Measurements from ENCODE around the gene PIK3AP1. TPM values are rescaled to one million over a fixed set of nuclear protein-coding genes. Genes with fewer than 3 reads are reported as not detected.

PIK3AP1 gene
- total RNA-seq, 1 experiment from 2014 or later, result 1.7 TPM

DNA sequence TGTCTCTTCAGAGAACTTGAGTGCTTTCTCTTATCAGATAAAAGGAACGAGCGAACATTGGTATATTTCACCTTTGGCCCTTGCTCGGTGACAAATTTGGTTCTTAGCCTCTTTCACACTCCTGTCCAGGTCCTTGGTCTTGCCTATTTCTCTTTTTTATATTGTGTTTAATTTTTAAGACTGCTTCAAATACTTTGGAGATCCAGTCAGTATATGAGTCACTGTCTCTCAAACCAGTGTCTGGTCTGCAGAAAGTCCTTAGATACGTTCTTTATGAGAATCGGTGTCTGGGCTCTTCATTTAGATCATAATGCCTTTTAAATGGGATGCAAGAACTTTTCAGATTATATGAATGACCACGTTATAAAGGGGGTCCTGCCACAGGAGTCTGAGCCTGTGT lies 55.0 kb downstream of the PIK3AP1 start:
- Histone ChIP-seq H2AK5ac (ENCODE audit: insufficient read length, low read length) (no peak overlapping the region), H3K79me1 (ENCODE audit: insufficient read depth, low read depth, low read length, poor library complexity, severe bottlenecking) (no peaks in the 10 kb centered on the region), H3K9ac (ENCODE audit: extremely low read depth, insufficient read length, low read length) (no peak overlapping the region), H3K4me2 (ENCODE audit: insufficient read depth, insufficient read length, low read length) (no peak overlapping the region), H3K56ac (ENCODE audit: insufficient read length, low read depth, low read length) (no peak overlapping the region), H4K20me1 (ENCODE audit: control insufficient read depth, insufficient read depth, insufficient read length) (no peaks in the 10 kb centered on the region), H3K9me3 (ENCODE audit: control insufficient read depth, low read depth, low read length) (no peaks in the 10 kb centered on the region), H3K4me1 (ENCODE audit: insufficient read depth, low read length) (no peaks in the 10 kb centered on the region), H2AFZ (ENCODE audit: low read length) (no peak overlapping the region), H4K5ac (ENCODE audit: insufficient read length, low read depth, low read length) (no peak overlapping the region), H3K27me3 (ENCODE audit: insufficient read depth, low read length) (no peaks in the 10 kb centered on the region), H2BK20ac (ENCODE audit: low read depth, low read length, poor library complexity, severe bottlenecking) (no peak overlapping the region), H4K8ac (replicated peaks; ENCODE audit: insufficient read length, low read depth, low read length) (no peak overlapping the region), H3K14ac (ENCODE audit: insufficient read depth, low read length) (no peak overlapping the region), H2BK120ac (ENCODE audit: low read depth, low read length, poor library complexity, severe bottlenecking) (no peak overlapping the region), H3K23ac (ENCODE audit: insufficient read length, low read depth, low read length) (no peak overlapping the region), H4K91ac (ENCODE audit: insufficient read length, low read depth, low read length) (no peak overlapping the region), H2BK5ac (ENCODE audit: insufficient read length, low read length) (no peak overlapping the region), H3K4ac (ENCODE audit: low read depth, low read length) (no peak overlapping the region), H3T11ph (ENCODE audit: low read length) (no peak overlapping the region), H2BK15ac (ENCODE audit: low read depth, low read length) (no peak overlapping the region), H3K79me2 (ENCODE audit: insufficient read depth, low read length) (no peaks in the 10 kb centered on the region), H3K23me2 (ENCODE audit: insufficient read length, low read depth, low read length, poor library complexity, severe bottlenecking) (no peaks in the 10 kb centered on the region), H2BK12ac (ENCODE audit: insufficient read length, low read depth, low read length) (no peak overlapping the region), H3K27ac (ENCODE audit: insufficient read length, low read depth, low read length) (no peak overlapping the region), H3K18ac (ENCODE audit: insufficient read length, low read depth, low read length) (no peak overlapping the region)
- DNase-seq, result no peak
- TF ChIP-seq, protein P1, sequence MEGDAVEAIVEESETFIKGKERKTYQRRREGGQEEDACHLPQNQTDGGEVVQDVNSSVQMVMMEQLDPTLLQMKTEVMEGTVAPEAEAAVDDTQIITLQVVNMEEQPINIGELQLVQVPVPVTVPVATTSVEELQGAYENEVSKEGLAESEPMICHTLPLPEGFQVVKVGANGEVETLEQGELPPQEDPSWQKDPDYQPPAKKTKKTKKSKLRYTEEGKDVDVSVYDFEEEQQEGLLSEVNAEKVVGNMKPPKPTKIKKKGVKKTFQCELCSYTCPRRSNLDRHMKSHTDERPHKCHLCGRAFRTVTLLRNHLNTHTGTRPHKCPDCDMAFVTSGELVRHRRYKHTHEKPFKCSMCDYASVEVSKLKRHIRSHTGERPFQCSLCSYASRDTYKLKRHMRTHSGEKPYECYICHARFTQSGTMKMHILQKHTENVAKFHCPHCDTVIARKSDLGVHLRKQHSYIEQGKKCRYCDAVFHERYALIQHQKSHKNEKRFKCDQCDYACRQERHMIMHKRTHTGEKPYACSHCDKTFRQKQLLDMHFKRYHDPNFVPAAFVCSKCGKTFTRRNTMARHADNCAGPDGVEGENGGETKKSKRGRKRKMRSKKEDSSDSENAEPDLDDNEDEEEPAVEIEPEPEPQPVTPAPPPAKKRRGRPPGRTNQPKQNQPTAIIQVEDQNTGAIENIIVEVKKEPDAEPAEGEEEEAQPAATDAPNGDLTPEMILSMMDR (conservative IDR thresholded peaks at IDR 0.05), result no peak
- Mint-ChIP-seq H3K9me3 (no peaks in the 10 kb centered on the region), H3K36me3 (ENCODE audit: insufficient read depth in 1 of 3, low read depth in 3 of 3) (no peaks in the 10 kb centered on the region), H3K4me3 (no peak overlapping the region), H3K27ac (no peak overlapping the region), H3K4me1 (peaks cover under 1 to 4% of the 10 kb centered on the region in 2 experiments; a peak in 3 of 4 replicates), H3K27me3 (ENCODE audit: low read depth) (no peaks in the 10 kb centered on the region)
- no CpG with 5 or more reads among the region's 6 CpGs for WGBS (ENCODE audit: extremely low coverage, insufficient read length, low lambda C conversion rate)

All from H9 (cell line).